Ascending aorta (tissue), 2 donors: ENCODE results near the gene NODAL. TPM values are rescaled to one million over a fixed set of nuclear protein-coding genes. Genes with fewer than 3 reads are reported as not detected.

Experiments
- DNase-seq, 2 donors: peaks; one replicate each; pipeline ENCODE4 v3.0.0-alpha.2; 2019; ENCODE audit warnings: low spot score in 2 of 2
- H3K27ac ChIP-seq, 2 donors: fragments of 200-600 bp; sonication (generic); one replicate each; pipeline ENCODE4 v1.5.1; 2016 to 2017; ENCODE audit warnings: mild to moderate bottlenecking in 1 of 2
- H3K27me3 ChIP-seq: fragments of 200-600 bp; sonication (generic); one replicate; pipeline ENCODE4 v1.5.1; 2017
- H3K36me3 ChIP-seq, 2 donors: fragments of 200-600 bp; sonication (generic); one replicate each; pipeline ENCODE4 v1.5.1; 2016
- H3K4me1 ChIP-seq, 2 donors: fragments of 200-600 bp; sonication (generic); one replicate each; pipeline ENCODE4 v1.5.1; 2016 to 2017; ENCODE audit warnings: mild to moderate bottlenecking in 1 of 2
- H3K4me3 ChIP-seq, 2 donors: fragments of 200-600 bp; sonication (generic); one replicate each; pipeline ENCODE4 v1.5.1; 2016 to 2017; ENCODE audit warnings: mild to moderate bottlenecking in 1 of 2
- H3K9me3 ChIP-seq, 2 donors: fragments of 200-600 bp; sonication (generic); one replicate each; pipeline ENCODE4 v1.5.1; 2016
- intact Hi-C: fragments of 100-400 bp; cut with DNase I; formaldehyde crosslinking; loops from one replicate; pipeline ENCODE4 v1.15.1; 2023
- total RNA-seq: library from RNA; depleted of rRNA; stranded (reverse); fragments of >200 nt; gene quantifications from one replicate; pipeline ENCODE4 v1.1.0, GENCODE V29; 2016
- TF ChIP-seq, protein P1 (sequence below), 3 experiments: fragments of 200-600 bp in 2 of 3; fragments of 450-650 bp in 1 of 3; sonication (generic) in 2 of 3; IDR thresholded peaks; one replicate each; pipeline ENCODE4 v1.5.1; 2016 to 2019; ENCODE audit warnings: antibody characterized with exemption in 3 of 3, mild to moderate bottlenecking in 1 of 3, moderate library complexity in 1 of 3

Gene NODAL
- total RNA-seq, 1 donor from 2014 or later = not detected

- Histone ChIP-seq H3K27me3 (no peaks in the 10 kb centered on the region), H3K4me1 (peaks cover 6 to 23% of the 10 kb centered on the region in 2 donors), H3K27ac (peak overlapping the region; percentile 70 to 89), H3K4me3 (peak overlapping the region in 1 of 2 donors; percentile 8), H3K9me3 (no peaks in the 10 kb centered on the region), H3K36me3 (peaks cover 26 to 39% of the 10 kb centered on the region in 2 donors)
- DNase-seq = peak; percentile 43 to 86
- TF ChIP-seq, protein P1, sequence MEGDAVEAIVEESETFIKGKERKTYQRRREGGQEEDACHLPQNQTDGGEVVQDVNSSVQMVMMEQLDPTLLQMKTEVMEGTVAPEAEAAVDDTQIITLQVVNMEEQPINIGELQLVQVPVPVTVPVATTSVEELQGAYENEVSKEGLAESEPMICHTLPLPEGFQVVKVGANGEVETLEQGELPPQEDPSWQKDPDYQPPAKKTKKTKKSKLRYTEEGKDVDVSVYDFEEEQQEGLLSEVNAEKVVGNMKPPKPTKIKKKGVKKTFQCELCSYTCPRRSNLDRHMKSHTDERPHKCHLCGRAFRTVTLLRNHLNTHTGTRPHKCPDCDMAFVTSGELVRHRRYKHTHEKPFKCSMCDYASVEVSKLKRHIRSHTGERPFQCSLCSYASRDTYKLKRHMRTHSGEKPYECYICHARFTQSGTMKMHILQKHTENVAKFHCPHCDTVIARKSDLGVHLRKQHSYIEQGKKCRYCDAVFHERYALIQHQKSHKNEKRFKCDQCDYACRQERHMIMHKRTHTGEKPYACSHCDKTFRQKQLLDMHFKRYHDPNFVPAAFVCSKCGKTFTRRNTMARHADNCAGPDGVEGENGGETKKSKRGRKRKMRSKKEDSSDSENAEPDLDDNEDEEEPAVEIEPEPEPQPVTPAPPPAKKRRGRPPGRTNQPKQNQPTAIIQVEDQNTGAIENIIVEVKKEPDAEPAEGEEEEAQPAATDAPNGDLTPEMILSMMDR (IDR thresholded peaks at IDR 0.05) = no peak
- intact Hi-C loops = loop anchor here (2.0 kb wide), 1 partner anchor 28 kb away; no protein-coding TSS in a partner anchor
Observed at GRCh38 chr10:70430493-70431445, 10.7 kb downstream of the NODAL start.

DNA sequence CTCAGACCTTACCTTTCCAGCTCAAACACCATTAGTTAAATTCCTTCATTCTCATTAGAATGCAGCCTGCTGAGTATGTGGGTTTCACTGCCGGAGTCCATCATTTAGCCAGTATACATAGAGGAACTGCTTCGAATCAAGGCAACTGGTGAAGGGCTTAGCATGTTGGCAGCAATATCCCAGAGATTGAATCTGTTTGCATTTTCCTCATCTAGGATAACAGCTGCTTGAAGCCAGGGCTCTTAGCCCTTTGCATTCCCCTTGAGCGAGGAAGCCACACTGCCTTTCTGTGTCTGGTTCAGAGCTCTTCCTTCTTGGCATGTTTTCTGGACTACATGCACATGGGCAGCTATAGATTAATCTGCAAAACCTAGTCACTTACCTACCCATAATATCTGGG, 14.7 kb downstream of the NODAL start:
- peaks cover 58 to 76% of the 10 kb centered on the region in 2 donors for H3K36me3 ChIP-seq
- no peak overlapping the region for H3K27ac ChIP-seq
- intact Hi-C loops = no loop called here
- no peaks in the 10 kb centered on the region for H3K27me3 ChIP-seq
- peaks cover 6 to 16% of the 10 kb centered on the region in 2 donors for H3K4me1 ChIP-seq
- TF ChIP-seq, protein P1 (IDR thresholded peaks at IDR 0.05) = no peak
- no peak for DNase-seq
- H3K4me3 ChIP-seq = no peak overlapping the region
- no peaks in the 10 kb centered on the region for H3K9me3 ChIP-seq

DNA sequence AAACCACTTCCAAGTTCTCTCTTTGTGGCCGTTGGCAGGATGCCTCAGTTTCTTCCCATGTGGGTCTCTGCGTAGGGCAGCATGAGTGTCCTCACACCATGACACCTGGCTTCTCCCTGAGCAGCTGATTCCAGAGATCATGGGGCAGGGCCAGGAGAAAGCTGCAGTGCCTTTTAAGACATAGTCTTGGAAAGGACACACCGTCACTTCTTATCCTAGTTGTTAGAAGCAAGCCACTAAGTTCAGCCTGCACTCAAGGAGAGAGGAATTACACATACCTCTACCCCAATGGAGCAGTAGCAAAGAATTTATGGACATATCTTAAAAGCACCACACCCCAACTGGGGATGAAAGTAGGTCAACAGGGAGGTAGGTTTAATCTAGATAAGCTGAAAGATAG, 16.4 kb downstream of the NODAL start:
- Histone ChIP-seq H3K27ac (no peak overlapping the region), H3K4me3 (no peak overlapping the region), H3K9me3 (no peaks in the 10 kb centered on the region), H3K4me1 (peaks cover 2 to 4% of the 10 kb centered on the region in 2 donors), H3K27me3 (no peaks in the 10 kb centered on the region), H3K36me3 (peaks cover 73 to 93% of the 10 kb centered on the region in 2 donors)
- TF ChIP-seq, protein P1 (IDR thresholded peaks at IDR 0.05) = no peak
- no peak for DNase-seq
- intact Hi-C loops = no loop called here

GRCh38 chr10:70424320-70424719, 17.2 kb downstream of the NODAL start:
- DNase-seq = no peak
- Histone ChIP-seq H3K36me3 (peaks cover 73 to 97% of the 10 kb centered on the region in 2 donors), H3K4me1 (no peaks in the 10 kb centered on the region), H3K9me3 (no peaks in the 10 kb centered on the region), H3K27me3 (no peaks in the 10 kb centered on the region), H3K27ac (no peak overlapping the region), H3K4me3 (no peak overlapping the region)
- TF ChIP-seq, protein P1 (IDR thresholded peaks at IDR 0.05) = no peak
- intact Hi-C loops = no loop called here

GRCh38 chr10:70418713-70419112, 22.8 kb downstream of the NODAL start:
- TF ChIP-seq, protein P1 (IDR thresholded peaks at IDR 0.05) = no peak
- Histone ChIP-seq H3K36me3 (peaks cover 35 to 43% of the 10 kb centered on the region in 2 donors), H3K27me3 (no peaks in the 10 kb centered on the region), H3K4me3 (no peak overlapping the region), H3K9me3 (no peaks in the 10 kb centered on the region), H3K4me1 (no peaks in the 10 kb centered on the region), H3K27ac (no peak overlapping the region)
- intact Hi-C loops = no loop called here
- DNase-seq = no peak
